22Rv1 (cell line): ENCODE data around the gene ZNF862.
"Not testable (repeated sequence)": the region's sequence is repeated elsewhere in the genome, so short reads cannot be mapped to it uniquely, and the experiment has no call there.

Experiments
- H3K27ac ChIP-seq: fragments of 450-650 bp; 2 replicates; pipeline ENCODE4 v1.5.1; 2017
- ZFX ChIP-seq: fragments of 450-650 bp; IDR thresholded peaks from 2 replicates; pipeline ENCODE4 v1.6.1; 2017; ENCODE audit warnings: antibody characterized with exemption, borderline replicate concordance
- TF ChIP-seq, protein P1 (sequence below): fragments of 450-650 bp; IDR thresholded peaks from 2 replicates; pipeline ENCODE4 v1.5.1; 2017; ENCODE audit warnings: mild to moderate bottlenecking

Gene ZNF862

GRCh38 chr7:149825567-149826343, 12.4 kb upstream of the ZNF862 start:
- no peak for TF ChIP-seq ZFX
- TF ChIP-seq, protein P1, sequence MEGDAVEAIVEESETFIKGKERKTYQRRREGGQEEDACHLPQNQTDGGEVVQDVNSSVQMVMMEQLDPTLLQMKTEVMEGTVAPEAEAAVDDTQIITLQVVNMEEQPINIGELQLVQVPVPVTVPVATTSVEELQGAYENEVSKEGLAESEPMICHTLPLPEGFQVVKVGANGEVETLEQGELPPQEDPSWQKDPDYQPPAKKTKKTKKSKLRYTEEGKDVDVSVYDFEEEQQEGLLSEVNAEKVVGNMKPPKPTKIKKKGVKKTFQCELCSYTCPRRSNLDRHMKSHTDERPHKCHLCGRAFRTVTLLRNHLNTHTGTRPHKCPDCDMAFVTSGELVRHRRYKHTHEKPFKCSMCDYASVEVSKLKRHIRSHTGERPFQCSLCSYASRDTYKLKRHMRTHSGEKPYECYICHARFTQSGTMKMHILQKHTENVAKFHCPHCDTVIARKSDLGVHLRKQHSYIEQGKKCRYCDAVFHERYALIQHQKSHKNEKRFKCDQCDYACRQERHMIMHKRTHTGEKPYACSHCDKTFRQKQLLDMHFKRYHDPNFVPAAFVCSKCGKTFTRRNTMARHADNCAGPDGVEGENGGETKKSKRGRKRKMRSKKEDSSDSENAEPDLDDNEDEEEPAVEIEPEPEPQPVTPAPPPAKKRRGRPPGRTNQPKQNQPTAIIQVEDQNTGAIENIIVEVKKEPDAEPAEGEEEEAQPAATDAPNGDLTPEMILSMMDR = no peak
- no peak overlapping the region for H3K27ac ChIP-seq

DNA sequence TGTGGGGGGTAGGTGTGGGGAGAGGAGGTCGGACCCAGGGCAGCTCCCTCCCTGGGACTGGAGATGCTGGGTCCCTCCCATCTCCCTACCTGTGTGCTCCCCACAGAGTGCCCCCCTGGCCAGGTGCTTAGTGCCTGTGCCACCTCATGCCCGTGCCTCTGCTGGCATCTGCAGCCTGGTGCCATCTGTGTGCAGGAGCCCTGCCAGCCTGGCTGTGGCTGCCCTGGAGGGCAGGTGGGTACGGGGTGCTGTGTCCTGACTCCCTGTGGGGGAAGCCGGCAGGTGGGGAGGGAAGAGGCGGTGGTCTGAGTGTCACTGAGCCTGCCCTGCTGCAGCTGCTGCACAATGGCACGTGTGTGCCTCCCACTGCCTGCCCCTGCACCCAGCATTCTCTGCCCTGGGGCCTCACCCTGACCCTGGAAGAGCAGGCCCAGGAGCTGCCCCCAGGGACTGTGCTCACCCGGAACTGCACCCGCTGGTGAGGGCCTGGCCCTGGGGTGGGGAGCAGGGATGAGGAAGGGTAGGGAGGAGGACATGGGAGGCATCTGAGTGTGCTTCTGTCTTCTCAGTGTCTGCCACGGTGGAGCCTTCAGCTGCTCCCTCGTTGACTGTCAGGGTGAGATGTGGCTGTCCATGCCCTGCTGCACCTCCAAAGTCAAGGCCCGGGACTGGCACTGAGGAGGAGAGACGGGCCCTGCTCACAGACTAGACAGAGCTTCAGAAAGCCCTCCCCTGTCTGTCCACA, 11.7 kb upstream of the ZNF862 start:
- TF ChIP-seq, protein P1 = no peak
- no peak for TF ChIP-seq ZFX
- no peak overlapping the region for H3K27ac ChIP-seq

DNA sequence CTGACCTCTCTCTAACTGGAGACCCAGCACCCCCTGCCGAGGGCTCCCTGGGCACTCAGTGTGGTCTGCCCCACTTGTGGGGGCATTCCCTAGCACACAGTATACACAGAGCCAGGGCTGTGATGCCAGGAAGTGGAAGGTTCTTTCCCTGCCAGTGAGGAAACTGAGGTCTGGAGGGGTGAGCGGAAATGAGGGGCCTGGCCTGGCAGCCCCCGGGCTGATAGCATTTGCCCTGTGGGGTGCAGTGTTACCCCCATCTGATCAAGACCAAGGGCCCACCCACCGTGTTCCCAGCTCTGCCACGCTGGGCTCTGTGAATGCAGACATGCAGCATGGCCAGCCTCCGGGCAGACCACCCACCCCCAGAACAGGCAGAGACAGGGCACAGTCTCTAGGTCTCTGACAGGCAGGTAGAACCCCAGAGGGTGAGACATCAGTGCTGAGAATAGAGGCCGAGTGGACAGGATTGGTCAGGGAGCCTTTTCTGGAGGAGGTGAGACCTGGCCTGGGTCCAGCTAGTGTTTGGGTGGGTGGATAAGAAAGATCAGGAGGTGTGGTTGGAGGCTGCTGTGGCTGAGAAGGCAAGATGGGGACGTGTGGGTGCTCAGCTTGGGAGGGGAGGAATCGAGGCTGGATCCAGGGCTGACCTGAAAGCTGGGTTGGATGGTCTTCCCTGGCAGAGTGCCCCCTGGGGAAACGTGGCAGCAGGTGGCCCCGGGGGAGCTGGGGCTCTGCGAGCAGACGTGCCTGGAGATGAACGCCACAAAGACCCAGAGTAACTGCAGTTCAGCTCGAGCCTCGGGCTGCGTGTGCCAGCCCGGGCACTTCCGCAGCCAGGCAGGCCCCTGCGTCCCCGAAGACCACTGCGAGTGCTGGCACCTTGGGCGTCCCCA, 10.8 kb upstream of the ZNF862 start:
- TF ChIP-seq, protein P1 = no peak
- TF ChIP-seq ZFX = no peak
- H3K27ac ChIP-seq = no peak overlapping the region

- H3K27ac ChIP-seq = no peak overlapping the region
- TF ChIP-seq ZFX = no peak
- TF ChIP-seq, protein P1 = no peak
These were observed 9.5 kb upstream of the ZNF862 start for GRCh38 chr7:149828357-149829309.

DNA sequence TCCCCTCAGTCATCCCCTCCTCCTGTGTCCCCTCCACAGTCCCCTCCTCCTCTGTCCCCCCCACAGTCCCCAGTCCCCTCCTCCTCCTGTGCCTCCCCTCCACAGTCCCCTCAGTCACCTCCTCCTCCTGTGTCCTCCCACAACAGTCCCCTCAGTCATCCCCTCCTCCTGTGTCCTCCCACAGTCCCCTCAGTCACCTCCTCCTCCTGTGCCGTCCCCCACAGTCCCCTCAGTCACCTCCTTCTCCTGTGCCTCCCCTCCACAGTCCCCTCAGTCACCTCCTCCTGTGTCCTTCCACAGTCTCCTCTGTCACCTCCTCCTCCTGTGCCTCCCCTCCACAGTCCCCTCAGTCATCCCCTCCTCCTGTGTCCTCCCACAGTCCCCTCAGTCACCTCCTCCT, 7.6 kb upstream of the ZNF862 start:
- not testable (repeated sequence) for H3K27ac ChIP-seq

DNA sequence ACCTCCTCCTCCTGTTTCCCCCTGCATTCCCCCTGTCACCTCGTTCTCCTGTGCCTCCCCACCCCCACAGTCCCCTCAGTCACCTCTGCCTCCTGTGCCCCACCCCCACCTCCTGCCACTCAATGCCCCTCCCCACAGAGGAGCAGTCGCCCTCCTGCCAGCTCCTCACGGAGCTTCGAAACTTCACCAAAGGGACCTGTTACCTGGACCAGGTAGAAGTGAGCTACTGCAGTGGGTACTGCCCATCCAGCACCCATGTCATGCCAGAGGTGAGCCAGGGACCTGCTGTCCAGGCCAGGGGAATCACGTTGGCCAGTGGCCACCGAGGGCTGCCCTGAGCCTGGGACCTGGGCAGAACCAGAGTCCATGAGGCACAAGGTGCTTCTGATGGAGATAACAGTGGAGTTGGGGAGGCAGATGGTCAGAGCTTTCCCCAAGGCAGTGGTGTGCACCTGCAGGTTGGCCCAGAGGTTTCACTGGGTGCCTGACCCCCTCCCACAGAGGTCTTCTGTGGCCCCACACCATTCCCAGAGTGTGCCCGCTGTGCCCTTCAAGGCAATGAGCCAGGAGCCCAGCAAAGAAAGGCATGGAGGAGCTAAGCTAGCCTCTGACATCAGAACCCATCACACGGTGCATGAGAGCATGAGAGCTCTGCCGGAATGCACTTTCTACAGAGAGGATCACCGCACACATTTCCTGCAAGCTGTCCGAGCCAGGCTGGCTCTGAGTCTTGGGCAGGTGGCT, 7.0 kb upstream of the ZNF862 start:
- no peak for TF ChIP-seq ZFX
- TF ChIP-seq, protein P1 = no peak

More for the DNA sequence above, 7.0 kb upstream of the ZNF862 start:
- H3K27ac ChIP-seq = no peak overlapping the region
